BJ (cell line): ENCODE data around the gene PTCSC3. TPM values are rescaled to one million over a fixed set of nuclear protein-coding genes. Genes with fewer than 3 reads are reported as not detected.

Experiments
- CTCF ChIA-PET: fragments of 350-600 bp; formaldehyde crosslinking; extraction: SDS; loops from one replicate; lab custom pipeline; 2021; ENCODE audit warnings: antibody characterized with exemption, inconsistent platforms; lab: Yijun Ruan, JAX
- POLR2A ChIA-PET: fragments of 300-600 bp; sonication (Branson Sonifier 250); formaldehyde crosslinking; extraction: SDS; loops from one replicate; lab custom pipeline; 2021; ENCODE audit warnings: antibody characterized with exemption; lab: Charles Lee
- DNase-seq: peaks from one replicate; pipeline ENCODE4 v3.0.0-alpha.2; 2011; ENCODE audit warnings: low read depth
- H3K27me3 ChIP-seq: 2 replicates; pipeline ENCODE4 v1.6.0; 2011; ENCODE audit warnings: low read length; ENCODE audit not compliant: control insufficient read depth, insufficient read depth
- H3K36me3 ChIP-seq: 2 replicates; pipeline ENCODE4 v1.5.1; 2011; ENCODE audit warnings: low read length; ENCODE audit not compliant: control insufficient read depth, insufficient read depth
- H3K4me3 ChIP-seq: 2 replicates; pipeline ENCODE4 v1.5.1; 2011; ENCODE audit warnings: low read depth, mild to moderate bottlenecking, control low read depth, low read length
- CTCF ChIP-seq: IDR thresholded peaks from 2 replicates; pipeline ENCODE4 v1.5.1; 2011; ENCODE audit warnings: low read depth, mild to moderate bottlenecking, control low read depth, inconsistent platforms, low read length, moderate library complexity; ENCODE audit not compliant: insufficient read depth
- polyA plus RNA-seq: library from polyadenylated mRNA; depleted of rRNA; stranded (reverse); fragments of >200 nt; gene quantifications from 2 replicates; pipeline ENCODE4 v1.2.3, GENCODE V29; 2011

The PTCSC3 gene
- polyA plus RNA-seq, 1 experiment = not detected

GRCh38 chr14:36222337-36222736, 45.8 kb upstream of the PTCSC3 start:
- Histone ChIP-seq H3K36me3 (no peaks in the 10 kb centered on the region), H3K27me3 (no peaks in the 10 kb centered on the region), H3K4me3 (no peak overlapping the region)
- POLR2A ChIA-PET = no interaction called here
- CTCF ChIA-PET = interaction anchor here (1.2 kb wide), 1 partner anchor 12 kb away, joined by 3 read pairs; no protein-coding TSS in a partner anchor
- TF ChIP-seq CTCF = no peak
- DNase-seq = no peak

- ChIA-PET POLR2A (no interaction called here), CTCF (no interaction called here)
- Histone ChIP-seq H3K27me3 (peaks cover 2% of the 10 kb centered on the region; the same call in 1 of the 2 replicates), H3K36me3 (no peaks in the 10 kb centered on the region), H3K4me3 (no peak overlapping the region)
- no peak for DNase-seq
- no peak for TF ChIP-seq CTCF
Observed at GRCh38 chr14:36221112-36221511, 44.6 kb upstream of the PTCSC3 start.

- DNase-seq = no peak
- no peak overlapping the region for H3K4me3 ChIP-seq
- no peaks in the 10 kb centered on the region for H3K36me3 ChIP-seq
- peaks cover 2% of the 10 kb centered on the region; the same call in 1 of the 2 replicates for H3K27me3 ChIP-seq
- TF ChIP-seq CTCF = no peak
- CTCF ChIA-PET = interaction anchor here (1.3 kb wide), 1 partner anchor 171 kb away, joined by 3 read pairs; no protein-coding TSS in a partner anchor
- POLR2A ChIA-PET = no interaction called here
Observed at GRCh38 chr14:36217732-36218131, 41.2 kb upstream of the PTCSC3 start.

DNA sequence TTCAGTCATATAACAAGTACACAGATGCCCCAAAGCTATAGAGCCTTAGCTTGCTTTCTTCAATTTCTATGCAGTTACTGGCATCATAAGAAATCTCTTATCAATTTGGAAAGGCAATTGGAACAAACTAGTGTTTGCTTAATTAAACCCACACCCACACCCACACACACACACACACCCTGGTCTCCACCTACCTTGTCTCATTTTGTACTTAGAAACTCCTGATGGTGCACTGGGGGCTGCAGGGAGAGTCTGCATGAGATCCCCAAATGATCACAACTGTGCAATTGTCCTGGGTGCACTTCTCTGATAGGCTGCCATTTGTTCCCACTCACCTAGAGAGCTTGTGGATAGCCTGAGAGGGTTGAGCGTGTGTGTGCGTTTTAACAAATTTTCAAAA, 40.5 kb upstream of the PTCSC3 start:
- CTCF ChIA-PET = interaction anchor here (0.6 to 1.3 kb wide), 3 partner anchors 12 to 171 kb away, joined by 3 read pairs; no protein-coding TSS in a partner anchor
- Histone ChIP-seq H3K36me3 (no peaks in the 10 kb centered on the region), H3K4me3 (no peak overlapping the region), H3K27me3 (peaks cover 2% of the 10 kb centered on the region; the same call in 1 of the 2 replicates)
- TF ChIP-seq CTCF = no peak
- DNase-seq = no peak
- POLR2A ChIA-PET = no interaction called here

DNA sequence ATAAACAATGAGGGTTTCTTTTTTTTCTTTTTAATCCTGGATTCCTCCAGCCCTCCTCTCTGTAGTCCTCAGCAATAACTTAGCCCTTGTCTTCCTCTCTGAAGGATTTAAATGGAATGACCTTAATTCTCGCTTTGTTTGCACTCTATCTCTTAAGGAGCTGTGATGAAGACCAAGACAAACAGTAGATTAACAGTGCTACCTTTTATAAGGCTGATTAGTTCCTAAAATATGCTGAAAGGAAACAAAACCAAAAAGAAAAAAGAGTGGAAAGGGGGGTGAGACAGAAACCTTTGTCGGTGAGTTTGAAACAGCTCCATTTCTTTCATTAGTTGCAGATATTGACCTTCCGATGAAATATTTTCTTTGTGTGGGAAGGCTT, 38.7 kb upstream of the PTCSC3 start:
- DNase-seq = no peak
- H3K27me3 ChIP-seq = peaks cover 2% of the 10 kb centered on the region; the same call in 1 of the 2 replicates
- CTCF ChIA-PET = no interaction called here
- TF ChIP-seq CTCF = no peak
- H3K36me3 ChIP-seq = no peaks in the 10 kb centered on the region
- POLR2A ChIA-PET = no interaction called here
- no peak overlapping the region for H3K4me3 ChIP-seq
